ENCODE measurements around the gene EBI3.
"Not testable (repeated sequence)": the region's sequence is repeated elsewhere in the genome, so short reads cannot be mapped to it uniquely, and the experiment has no call there.

Gene EBI3

DNA sequence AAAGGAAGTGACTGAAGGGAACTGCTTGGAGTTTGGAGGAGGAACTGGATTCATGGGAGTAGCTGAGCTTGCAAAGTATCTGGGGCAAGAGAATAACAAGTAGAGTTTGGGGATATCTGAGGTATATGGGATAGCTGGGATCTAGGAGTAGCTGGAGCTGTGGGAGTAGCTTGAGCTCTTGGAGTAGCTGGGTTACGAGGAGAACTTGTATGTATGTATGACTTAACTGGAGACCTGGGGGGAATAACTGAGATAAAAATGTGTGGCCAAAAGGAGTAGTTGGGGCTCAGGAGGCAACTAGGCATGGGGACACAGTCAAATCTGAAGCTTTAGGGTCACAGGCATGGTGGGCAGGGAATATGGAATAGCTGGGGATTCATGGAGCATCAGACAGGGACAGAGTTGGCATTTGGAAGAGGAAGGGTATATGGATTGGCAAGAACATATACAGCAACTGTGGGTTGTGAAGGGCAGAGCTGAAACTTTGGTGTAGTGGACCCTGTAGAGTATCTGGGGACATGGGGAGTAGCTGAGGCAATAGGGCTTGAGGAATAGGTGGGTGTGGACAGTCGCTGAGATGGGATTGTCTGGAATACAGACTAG lies 28.3 kb upstream of the EBI3 start:
- no peak for DNase-seq

DNA sequence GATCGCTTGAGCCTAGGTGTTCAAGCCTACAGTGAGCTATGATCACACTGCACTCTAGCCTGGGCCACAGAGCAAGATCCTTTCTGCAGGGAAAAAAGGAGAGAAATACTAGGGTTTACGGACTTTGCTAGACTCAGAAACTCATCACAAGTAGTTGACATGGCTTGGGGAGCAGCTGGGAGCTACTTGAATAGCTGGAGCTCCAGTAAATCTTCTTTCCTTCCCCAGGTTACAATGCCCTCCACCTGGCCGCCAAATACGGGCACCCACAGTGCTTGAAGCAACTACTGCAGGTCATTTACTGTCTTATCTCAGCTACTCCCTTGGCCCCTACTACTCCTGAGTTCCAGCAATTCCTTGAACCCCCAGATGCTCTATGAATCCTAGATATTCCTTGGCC lies 27.5 kb upstream of the EBI3 start:
- DNase-seq: no peak

DNA sequence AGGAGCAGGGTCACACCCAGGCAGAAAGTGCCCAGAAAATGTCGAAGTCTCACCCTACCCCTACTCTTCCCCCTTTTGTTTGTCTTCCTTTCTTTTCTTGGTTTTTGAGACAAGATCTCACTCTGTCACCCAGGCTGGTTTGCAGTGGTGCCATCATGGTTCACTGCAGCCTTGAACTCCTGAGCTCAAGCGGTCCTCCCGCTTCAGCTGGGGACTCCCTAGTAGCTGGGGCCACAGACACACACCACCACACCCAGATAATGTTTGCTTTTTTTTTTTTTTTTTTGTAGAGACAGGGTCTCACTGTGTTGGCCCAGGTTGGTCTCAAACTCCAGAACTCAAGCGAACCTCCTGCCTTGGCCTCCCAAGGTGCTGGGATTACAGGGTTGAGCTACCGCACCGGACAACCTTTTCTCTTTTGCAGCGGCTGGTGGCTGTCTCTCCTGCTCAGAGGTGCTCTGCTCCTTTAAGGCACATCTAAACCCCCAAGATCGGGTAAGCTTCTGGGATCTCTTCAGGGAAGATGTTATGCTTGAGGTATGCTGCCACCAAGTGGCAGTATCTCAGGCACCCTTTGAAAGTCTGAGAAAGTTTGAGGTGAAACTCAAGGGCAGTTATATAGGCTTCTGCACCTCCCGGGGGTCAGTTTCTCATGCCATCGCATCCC lies 22.4 kb upstream of the EBI3 start:
- DNase-seq: peak; percentile 7

DNA sequence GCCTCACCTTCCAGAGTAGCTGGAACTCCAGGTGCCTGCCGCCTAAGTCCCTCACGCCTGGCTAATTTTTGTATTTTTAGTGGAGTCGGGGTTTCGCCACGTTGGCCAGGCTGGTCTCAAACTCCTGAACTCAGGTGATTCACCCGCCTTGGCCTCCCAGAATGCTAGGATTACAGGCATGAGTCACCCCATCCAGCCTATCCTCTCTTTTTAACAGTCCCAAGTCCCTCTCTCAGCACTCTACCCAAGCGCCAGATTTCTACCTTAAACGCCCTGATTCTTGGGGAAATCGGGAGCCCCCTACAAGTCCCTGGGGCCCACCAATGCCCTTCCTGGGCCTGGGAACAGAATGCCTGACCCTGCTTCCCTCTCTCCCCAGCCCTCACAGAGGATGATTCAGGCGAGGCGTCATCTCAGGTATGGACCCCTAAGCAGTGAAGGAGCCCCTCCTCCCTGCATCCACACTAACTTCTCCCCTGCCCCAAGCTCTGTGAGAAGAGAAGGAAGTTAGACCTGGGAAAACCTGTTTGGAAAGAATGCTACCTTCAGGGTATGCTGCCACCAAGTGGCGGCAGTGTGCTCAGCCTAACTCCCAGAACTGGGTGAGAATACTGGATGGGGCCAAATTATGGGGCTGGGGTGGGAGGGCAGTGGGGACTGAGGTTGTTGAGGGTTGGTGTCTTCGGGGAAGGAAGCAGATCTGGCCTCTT lies 20.8 kb upstream of the EBI3 start:
- DNase-seq: no peak

DNA sequence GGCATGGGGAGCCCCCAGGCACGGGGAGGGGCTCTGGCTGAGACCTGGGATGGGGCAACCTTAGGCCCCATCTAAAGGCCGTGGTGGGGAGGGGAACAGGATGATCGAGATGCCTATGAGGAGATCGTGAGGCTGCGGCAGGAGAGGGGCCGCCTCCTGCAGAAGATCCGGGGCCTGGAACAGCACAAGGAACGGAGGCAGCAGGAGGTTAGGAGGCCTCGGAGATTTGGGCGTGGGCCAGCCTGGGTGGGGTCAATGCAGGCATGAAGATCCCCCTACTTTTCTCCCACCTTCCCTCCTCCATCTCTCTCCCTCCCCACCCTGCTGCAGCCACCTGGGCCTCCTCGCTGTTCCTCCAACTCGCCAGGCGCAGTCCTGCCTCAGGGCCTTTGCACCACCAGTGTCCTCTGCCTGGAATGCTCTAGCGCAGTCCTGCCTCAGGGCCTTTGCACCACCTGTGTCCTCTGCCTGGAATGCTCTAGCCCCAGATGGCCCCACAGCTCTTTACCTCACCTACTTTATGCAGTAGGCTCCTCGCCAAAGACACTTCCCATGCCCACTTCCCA lies 19.1 kb upstream of the EBI3 start:
- DNase-seq: no peak

DNA sequence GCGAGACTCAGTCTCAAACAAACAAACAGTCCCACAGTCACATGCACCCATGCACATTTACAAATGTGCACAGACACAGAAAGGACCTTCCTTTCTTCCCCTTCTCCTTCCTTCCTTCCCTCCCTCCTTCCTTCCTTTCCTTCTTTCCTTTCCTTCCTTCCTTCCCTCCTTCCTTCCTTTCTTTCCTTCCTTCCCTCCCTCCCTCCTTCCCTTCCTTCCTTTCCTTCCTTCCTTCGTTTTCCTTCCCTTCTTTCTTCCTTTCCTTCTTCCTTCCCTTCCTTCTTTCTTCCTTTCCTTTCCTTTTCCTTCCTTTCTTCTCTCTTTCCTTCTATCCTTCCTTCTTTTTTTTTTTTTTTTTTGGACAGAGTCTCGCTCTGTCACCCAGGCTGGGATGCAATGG lies 16.2 kb upstream of the EBI3 start:
- no peak for DNase-seq

DNA sequence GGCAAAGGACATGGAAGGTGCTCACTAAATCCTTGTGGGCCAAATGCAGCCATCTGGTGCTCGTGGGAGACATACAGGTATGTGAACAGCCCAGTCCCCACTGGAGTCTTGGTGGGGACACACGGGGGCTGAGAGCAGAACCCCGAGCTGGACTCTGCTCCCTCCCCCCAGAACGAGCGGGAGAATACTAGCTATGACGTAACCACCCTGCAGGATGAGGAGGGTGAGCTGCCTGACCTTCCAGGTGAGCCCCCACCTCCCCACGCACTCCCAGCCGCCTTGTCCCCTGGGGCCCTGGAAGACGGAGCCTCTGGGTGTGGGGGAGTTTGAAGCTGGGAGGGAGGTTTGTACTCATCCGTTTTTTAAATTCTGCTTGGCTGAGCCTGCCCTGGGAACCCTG lies 13.5 kb upstream of the EBI3 start:
- no peak for DNase-seq

DNA sequence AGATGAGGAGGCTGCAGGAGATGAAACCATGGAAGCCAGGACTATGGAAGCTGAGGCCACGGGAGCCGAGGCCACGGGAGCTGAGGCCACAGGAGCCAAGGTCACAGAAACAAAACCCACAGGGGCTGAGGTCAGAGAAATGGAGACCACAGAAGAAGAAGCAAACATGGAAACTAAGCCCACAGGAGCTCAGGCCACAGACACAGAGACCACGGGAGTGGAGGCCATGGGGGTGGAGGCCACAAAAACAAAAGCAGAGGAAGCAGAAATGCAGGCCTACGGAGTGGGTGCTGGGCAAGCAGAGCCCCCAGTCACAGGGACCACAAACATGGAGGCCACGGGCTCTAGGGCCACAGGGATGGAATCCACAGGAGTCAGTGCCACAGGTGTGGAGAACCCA lies 12.5 kb upstream of the EBI3 start:
- DNase-seq: no peak

DNA sequence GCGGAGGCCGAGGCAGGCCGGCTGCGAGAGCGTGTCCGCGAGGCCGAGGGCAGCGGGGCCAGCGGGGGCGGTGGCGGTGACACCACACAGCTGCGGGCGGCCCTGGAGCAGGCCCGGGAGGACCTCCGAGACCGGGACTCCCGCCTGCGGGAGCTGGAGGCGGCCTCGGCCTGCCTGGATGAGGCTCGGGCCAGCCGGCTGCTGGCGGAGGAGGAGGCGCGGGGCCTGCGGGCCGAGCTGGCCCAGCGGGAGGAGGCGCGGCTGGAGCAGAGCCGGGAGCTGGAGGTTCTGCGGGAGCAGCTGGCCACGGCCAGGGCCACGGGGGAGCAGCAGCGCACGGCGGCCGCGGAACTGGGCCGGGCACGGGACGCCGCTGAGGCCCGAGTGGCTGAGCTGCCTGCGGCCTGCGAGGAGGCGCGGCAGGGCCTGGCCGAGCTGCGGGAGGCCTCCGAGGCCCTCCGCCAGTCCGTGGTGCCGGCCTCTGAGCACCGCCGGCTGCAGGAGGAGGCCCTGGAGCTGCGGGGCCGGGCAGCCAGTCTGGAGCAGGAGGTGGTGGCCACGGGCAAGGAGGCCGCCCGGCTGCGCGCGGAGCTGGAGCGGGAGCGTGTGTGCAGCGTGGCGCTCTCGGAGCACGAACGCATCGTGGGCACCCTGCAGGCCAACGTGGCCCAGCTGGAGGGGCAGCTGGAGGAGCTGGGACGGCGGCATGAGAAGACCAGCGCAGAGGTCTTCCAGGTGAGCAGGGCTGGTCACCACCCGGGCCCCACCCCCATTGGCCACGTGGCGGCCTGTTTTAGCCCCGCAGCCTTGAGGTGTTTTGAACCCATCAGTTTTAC lies 11.7 kb upstream of the EBI3 start:
- no peak for DNase-seq

DNA sequence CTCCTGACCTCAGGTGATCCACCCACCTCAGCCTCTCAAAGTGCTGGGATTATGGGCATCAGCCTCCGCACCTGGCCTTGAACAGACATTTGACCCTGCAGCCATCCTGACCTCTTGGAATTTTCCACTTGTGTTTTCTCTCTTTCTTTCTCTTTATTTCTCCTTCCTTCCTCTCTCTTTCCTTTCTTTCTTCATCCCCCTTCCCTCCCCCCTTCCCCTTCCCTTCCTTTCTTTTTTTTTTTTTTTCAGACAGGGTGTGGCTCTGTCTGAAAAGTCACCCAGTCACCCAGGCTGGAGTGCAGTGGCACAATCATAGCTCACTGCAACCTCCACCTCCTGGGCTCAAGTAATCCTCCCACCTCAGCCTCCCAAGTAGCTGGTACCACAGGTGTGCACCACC lies 10.8 kb upstream of the EBI3 start:
- DNase-seq: not testable (repeated sequence)

DNA sequence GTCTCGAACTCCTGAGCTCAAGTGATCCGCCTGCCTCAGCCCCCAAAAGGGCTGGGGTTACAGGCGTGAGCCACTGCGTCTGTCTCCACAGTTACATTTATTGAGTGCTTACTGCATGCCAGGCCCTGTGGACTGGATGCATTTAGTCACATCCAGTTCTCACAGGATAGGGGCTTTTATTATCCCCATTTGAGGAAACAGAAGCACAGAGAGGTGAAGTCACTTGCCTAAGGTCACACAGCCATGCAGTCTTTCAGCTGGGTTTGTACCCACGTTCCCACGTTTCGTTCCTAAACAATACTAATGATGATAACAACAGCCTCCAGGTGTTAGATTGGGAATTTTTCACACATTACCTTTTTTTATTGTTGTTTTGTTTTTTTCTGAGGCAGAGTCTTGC lies 9.1 kb upstream of the EBI3 start:
- DNase-seq: no peak

DNA sequence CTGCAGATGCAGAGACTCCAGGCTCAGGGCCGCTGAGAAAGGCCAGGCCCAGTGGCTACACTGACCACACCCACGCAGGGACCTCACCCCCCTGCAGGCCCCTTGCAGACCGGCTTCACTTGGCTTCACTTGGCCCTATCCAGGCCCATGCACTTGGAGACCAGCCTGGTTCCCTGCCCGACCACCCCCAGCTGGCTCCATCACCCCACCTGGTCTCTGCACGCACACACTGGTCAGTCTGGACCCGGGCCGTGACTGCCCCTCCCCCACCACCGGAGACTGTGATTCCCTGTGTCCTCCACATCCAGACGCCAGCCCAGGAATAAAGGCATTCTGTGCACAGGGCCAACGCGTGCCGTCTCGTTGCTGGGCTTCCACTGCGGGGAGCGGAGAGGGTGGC lies 4.9 kb upstream of the EBI3 start:
- DNase-seq: no peak

DNA sequence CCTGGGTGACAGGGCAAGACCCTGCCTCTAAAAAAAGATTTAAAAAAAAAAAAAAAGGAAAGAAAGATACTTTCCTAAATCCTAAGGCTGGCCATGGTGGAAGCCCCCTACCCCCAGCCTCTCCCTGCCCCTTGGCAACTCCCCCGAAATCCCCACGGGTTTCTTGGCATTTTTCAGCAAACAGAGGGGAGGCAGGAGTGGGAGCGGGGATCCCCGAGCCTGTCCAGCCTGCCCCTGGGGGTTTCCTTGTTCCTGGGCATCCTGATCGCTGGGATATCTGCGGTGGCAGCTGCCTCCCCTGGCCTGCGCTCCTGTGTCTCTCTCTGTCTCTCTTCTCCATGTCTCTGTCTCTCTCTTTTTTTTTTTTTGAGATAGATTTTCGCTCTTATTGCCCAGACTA lies 3.4 kb upstream of the EBI3 start:
- no peak for DNase-seq

DNA sequence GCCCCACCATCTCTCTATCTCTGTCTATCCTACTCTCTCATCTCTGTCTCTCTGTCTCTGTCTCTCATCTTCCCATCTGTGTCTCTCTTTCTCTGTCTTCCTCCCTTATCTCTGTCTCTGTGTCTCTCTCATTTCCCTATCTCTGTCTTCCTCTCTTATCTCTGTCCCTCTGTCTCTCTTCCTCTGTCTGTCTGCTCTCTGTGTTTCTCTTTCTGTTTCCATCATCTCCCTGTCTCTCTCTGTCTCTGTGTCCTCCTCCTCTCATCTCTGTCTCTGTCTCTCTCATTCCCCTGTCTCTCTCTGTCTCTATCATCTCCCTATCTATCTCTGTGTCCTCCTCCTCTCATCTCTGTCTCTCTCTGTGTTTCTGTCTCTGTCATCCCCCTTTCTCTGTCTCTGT lies 1.6 kb upstream of the EBI3 start:
- DNase-seq: no peak

DNA sequence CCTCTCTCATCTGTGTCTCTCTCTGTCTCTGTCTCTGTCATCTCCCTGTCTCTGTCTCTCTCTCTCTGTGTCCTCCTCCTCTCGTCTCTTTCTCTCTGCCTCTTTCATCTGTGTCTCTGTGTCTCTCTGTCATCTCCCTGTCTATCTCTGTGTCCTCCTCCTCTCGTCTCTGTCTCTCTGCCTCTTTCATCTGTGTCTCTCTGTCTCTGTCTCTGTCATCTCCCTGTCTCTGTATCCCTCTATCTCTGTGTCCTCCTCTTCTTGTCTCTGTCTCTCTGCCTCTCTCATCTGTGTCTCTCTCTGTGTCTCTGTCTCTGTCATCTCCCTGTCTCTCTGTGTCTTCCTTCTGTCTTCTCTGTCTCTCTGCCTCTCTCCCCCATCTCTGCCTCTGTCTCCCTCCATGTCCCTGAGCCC lies 551 bp upstream of the EBI3 start:
- DNase-seq: no peak

DNA sequence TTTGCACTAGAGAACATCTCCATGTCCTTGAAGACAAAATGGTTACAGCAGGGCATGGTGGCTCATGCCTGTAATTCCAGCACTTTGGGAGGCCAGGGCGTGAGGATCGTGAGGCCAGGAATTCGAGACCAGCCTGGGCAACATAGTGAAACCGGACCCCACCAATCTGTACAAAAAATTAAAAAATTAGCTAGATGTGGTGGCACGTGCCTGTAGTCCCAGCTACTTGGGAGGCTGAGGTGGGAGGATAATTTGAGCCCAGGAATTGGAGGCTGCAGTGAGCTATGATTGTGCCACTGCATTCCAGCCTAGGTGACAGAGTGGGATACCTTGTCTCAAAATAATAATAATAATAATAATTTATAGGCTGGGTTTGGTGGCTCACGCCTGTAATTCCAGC lies 914 bp downstream of the EBI3 start:
- DNase-seq: not testable (repeated sequence)

DNA sequence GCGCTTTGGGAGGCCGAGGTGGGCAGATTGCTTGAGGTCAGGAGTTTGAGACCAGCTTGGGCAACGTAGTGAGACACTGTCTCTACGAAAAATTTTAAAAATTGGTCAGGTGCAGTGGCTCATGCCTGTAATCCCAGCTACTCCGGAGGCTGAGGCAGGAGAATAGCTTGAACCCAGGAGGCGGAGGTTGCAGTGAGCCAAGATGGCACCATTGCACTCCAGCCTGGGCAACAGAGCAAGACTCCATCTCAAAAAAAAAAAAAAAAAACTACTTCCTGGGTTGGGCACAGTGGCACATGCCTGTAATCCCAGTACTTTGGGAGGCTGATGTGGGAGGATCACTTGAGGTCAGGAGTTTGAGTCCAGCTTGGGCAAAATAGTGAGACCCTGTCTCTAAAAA lies 2.2 kb downstream of the EBI3 start:
- not testable (repeated sequence) for DNase-seq

DNA sequence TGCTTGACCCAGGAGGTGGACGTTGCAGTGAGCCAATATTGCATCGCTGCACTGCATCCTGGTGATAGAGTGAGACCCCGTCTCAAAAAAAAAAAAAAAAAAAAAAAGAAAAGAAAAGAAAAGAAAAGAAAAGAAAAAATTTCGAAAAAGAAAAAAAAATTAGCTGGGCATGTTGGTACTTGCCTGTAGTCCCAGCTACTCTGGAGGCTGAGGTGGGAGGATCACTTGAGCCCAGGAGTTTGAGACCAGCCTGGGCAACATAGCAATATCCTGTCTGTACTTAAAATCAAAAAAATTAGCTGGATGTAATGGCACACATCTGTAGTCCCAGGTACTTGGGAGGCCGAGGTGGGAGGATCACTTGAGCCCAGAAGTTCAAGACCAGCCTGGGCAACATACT lies 2.8 kb downstream of the EBI3 start:
- DNase-seq: not testable (repeated sequence)

DNA sequence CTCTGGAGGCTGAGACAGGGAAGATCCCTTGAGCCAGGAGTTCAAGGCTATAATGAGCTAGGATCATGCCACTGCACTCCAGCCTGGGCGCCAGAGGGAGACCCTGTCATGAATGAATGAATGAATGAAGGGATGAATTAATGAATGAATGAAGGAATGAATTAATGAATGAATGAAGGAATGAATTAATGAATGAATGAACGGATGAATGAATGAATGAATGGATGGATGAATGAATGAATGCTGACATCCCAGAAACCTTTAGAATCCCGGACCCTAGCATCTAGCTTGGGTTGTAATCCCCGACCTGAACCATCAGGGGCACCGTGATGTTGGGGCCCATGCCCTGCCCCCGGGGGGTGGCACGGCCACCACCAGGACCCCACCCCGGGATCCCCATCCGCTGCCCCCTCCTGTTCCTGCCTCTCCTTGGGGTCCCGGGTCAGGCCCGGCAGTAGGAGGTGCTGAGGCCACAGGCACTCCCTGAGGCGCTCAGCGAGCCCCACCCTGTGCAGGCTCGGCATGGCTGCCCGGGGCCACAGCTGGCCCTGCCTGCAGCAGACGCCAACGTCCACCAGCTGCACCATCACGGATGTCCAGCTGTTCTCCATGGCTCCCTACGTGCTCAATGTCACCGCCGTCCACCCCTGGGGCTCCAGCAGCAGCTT lies 3.4 kb downstream of the EBI3 start:
- DNase-seq: no peak

DNA sequence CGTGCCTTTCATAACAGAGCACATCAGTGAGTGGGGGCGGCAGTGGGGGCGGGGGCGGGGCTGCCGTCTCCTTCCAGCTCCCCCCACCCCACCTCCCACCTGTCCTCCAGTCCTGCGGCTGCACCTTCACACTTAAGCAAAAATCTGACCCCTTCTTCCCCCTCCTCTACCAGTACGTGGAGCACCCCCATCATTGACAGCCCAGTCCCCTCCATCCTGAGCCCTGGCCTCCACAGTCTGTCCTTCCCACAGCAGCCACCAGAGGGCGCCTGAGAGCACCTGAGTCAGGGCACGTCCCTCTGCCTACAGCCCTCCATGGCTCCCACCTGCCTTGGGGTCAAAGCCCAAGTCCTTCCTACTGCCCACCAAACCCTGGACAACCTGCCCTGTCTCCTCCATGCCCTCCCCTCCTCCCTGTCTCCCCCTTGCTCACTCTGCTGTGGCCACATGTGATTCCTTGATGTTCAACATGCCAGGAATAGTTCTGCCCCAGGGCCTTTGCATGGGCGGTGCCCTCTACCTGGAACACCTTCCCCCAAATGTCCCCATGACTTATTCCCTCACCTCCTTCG lies 4.0 kb downstream of the EBI3 start:
- DNase-seq: no peak

DNA sequence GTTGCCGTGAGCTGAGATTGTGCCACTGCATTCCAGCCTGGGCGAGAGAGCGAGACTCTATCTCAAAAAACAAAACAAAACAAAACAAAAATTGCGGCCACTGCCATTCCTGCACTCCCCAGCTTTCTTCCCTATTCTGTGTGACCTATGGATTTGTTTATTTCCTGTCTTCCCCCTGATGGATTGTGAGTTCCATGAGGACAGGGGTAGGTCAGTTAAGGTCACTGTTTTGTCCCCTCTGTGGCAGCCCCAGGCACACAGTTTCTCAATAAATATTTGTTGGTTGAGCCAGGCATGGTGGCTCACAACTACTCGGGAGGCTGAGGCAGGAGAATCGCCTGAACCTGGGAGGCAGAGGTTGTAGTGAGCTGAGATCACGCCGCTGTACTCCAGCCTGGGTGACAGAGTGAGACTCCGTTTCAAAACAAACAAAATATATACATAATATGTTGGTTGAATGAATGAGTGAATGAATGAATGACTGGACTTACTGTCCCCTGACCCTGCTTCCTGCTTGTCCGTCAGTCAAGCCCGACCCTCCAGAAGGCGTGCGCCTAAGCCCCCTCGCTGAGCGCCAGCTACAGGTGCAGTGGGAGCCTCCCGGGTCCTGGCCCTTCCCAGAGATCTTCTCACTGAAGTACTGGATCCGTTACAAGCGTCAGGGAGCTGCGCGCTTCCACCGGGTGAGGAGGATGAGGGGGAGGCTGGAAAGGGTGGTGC lies 5.0 kb downstream of the EBI3 start:
- no peak for DNase-seq

DNA sequence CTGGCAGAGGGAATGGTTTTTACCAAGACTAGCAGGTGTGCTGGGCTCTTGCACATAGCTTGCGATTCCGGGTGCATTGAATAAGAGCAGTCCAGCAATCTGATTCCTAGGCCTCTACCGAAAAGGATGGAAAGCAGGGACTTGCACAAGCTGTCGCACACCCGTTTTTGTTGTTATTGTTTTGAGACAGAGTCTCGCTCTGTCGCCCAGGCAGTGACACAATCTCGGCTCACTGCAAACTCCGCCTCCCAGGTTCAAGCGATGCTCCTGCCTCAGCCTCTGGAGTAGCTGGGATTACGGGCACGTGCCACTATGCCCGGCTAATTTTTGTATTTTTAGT lies 5.5 kb downstream of the EBI3 start:
- no peak for DNase-seq

All from NCI-H446 treated with DMSO at 0.1 percent for 48 hours (cell line).